K562 (cell line): Measurements from ENCODE around the gene FSD1L. TPM values are rescaled to one million over a fixed set of nuclear protein-coding genes. Genes with fewer than 3 reads are reported as not detected.
A peak's percentile ranks its signal among the peaks of the same experiment; 100 is the strongest.

ENCODE experiments used
- ATAC-seq: fragments of 200-7000 bp; cut with Tn5 transposase; 3 replicates; pipeline ENCODE4 v1.9.1; 2020; ENCODE audit warnings: moderate library complexity
- BruUV-seq: library from RNA; stranded (reverse); fragments of 400-500 nt; replicated peaks from 2 replicates; lab custom pipeline; 2021; lab: Mats Ljungman, UMichigan
- CTCF ChIA-PET: fragments of 300-600 bp; formaldehyde crosslinking; extraction: SDS; loops from one replicate; lab custom pipeline; 2021; ENCODE audit warnings: low intra/inter-chr PET ratio; lab: Yijun Ruan, JAX
- POLR2A ChIA-PET: fragments of 300-600, 350-650 bp; sonication (Branson Sonifier 250); formaldehyde crosslinking; extraction: SDS; loops from one replicate; lab custom pipeline; 2021; ENCODE audit warnings: antibody characterized with exemption, inconsistent platforms; lab: Yijun Ruan, JAX
- DNase-seq, 4 experiments: peaks; one replicate each; pipeline versions ENCODE4 v3.0.0 to v3.0.0-alpha.2; 2011 to 2018; ENCODE audit warnings: low spot score in 3 of 4, mixed read lengths in 3 of 4; ENCODE audit errors: extremely low read depth in 1 of 4
- FAIRE-seq: peaks from 2 replicates; lab custom pipeline; 2011; peaks lifted over from hg19 to GRCh38; lab: Jason Lieb, UNC
- H2AFZ ChIP-seq: 2 replicates; pipeline ENCODE4 v1.6.0; 2011; ENCODE audit warnings: low read depth, low read length, control low read depth, inconsistent platforms
- H3K27ac ChIP-seq: fragments of 200-600 bp; 3 replicates; pipeline ENCODE4 v1.8.0; 2011; ENCODE audit warnings: low read depth, mild to moderate bottlenecking, control low read depth, inconsistent platforms, low read length, moderate library complexity, mixed read lengths; ENCODE audit errors: extremely low read depth
- H3K27me3 ChIP-seq, 2 experiments: fragments of 300-600 bp in 1 of 2; 2 replicates in 1 of 2; 3 replicates in 1 of 2; pipeline versions ENCODE4 v1.6.0 to v1.8.0; 2011; ENCODE audit warnings: inconsistent platforms in 2 of 2, low read length in 2 of 2, mild to moderate bottlenecking in 1 of 2, mixed read lengths in 1 of 2, moderate library complexity in 1 of 2; ENCODE audit not compliant: control insufficient read depth in 2 of 2, insufficient read depth in 2 of 2
- H3K36me3 ChIP-seq: fragments of 300-600 bp; 3 replicates; pipeline ENCODE4 v1.8.0; 2011; ENCODE audit warnings: mild to moderate bottlenecking, low read length, inconsistent platforms; ENCODE audit not compliant: control insufficient read depth, insufficient read depth
- H3K4me1 ChIP-seq, 2 experiments: fragments of 200-600 bp in 1 of 2; replicated peaks in 1 of 2; 2 replicates in 1 of 2; 3 replicates in 1 of 2; pipeline versions ENCODE4 v1.5.1 to v1.8.0; 2011; ENCODE audit warnings: inconsistent platforms in 2 of 2, low read length in 2 of 2, mild to moderate bottlenecking in 1 of 2, mixed read lengths in 1 of 2, moderate library complexity in 1 of 2; ENCODE audit not compliant: control insufficient read depth in 2 of 2, insufficient read depth in 2 of 2
- H3K4me2 ChIP-seq: 2 replicates; pipeline ENCODE4 v1.6.1; 2011; ENCODE audit warnings: low read length, control low read depth, inconsistent platforms, mixed read lengths; ENCODE audit not compliant: insufficient read depth
- H3K4me3 ChIP-seq: fragments of 200-600 bp; sonication (generic), shearing (Covaris generic); 2 replicates; pipeline ENCODE4 v1.5.1; 2016; ENCODE audit warnings: control low read depth, inconsistent platforms
- H3K79me2 ChIP-seq: fragments of 200-600 bp; 3 replicates; pipeline ENCODE4 v1.8.0; 2011; ENCODE audit warnings: low read length, inconsistent platforms; ENCODE audit not compliant: control insufficient read depth, insufficient read depth
- H3K9ac ChIP-seq, 2 experiments: 2 replicates each; pipeline versions ENCODE4 v1.6.0 to v1.6.1; 2011; ENCODE audit warnings: low read depth in 2 of 2, low read length in 2 of 2, control low read depth in 1 of 2, inconsistent platforms in 1 of 2, mild to moderate bottlenecking in 1 of 2, mixed read lengths in 1 of 2; ENCODE audit not compliant: insufficient read depth in 1 of 2
- H3K9me1 ChIP-seq: one replicate; pipeline ENCODE4 v1.6.0; 2011; ENCODE audit warnings: inconsistent platforms, mild to moderate bottlenecking, low read length, moderate library complexity; ENCODE audit not compliant: control insufficient read depth, insufficient read depth
- H3K9me3 ChIP-seq: replicated peaks from 2 replicates; pipeline ENCODE4 v1.5.1; 2011; ENCODE audit warnings: low read depth, low read length, inconsistent platforms; ENCODE audit not compliant: control insufficient read depth, insufficient read depth
- H4K20me1 ChIP-seq: replicated peaks from 2 replicates; pipeline ENCODE4 v1.6.1; 2011; ENCODE audit warnings: low read length, inconsistent platforms, mixed read lengths; ENCODE audit not compliant: control insufficient read depth, insufficient read depth
- ATF2 ChIP-seq: sonication (generic); formaldehyde crosslinking; IDR thresholded peaks from 2 replicates; pipeline ENCODE4 v1.8.1; 2022; ENCODE audit warnings: missing genetic modification reagents
- CBX5 ChIP-seq: IDR thresholded peaks from 2 replicates; pipeline ENCODE4 v1.6.1; 2014; ENCODE audit warnings: low read depth, borderline replicate concordance
- RBM15 ChIP-seq: fragments of 200-400 bp; formaldehyde crosslinking; IDR thresholded peaks from 2 replicates; pipeline ENCODE4 v1.6.1; 2018; ENCODE audit warnings: mild to moderate bottlenecking, low read length, moderate library complexity; ENCODE audit not compliant: insufficient read depth
- TRIM28 ChIP-seq: fragments of 450-650 bp; IDR thresholded peaks from 2 replicates; pipeline ENCODE4 v1.6.1; 2017
- WGBS: fragments of 100-300 bp; shearing (Covaris generic); methylation state at CpG from one replicate; pipeline ENCODE4 v1.1.6; 2016; ENCODE audit warnings: low coverage, mixed read lengths; ENCODE audit not compliant: insufficient coverage; ENCODE audit errors: missing lambda C conversion rate; 5-methylcytosine and 5-hydroxymethylcytosine counted together
- in situ Hi-C: fragments of 300-500 bp; cut with MboI; formaldehyde crosslinking; loops from 4 replicates; pipeline ENCODE4 v1.15.0; 2018; ENCODE audit warnings: inconsistent platforms, mixed read lengths
- intact Hi-C: fragments of 100-400 bp; cut with micrococcal nuclease; formaldehyde crosslinking; loops from 2 replicates; pipeline ENCODE4 v1.14.2; 2022
- polyA plus RNA-seq, 8 experiments: library from polyadenylated mRNA; depleted of rRNA in 4 of 8; stranded (reverse) in 5 of 8; unstranded in 3 of 8; fragments of >200 nt; fragmentation: Nextera tagmentation in 2 of 8; fragmentation: Illumina TruSeq in 1 of 8; extraction: Ambion mirVana in 2 of 8; extraction: Trizol in 1 of 8; gene quantifications; 2 replicates each; pipeline versions ENCODE4 v1.2.1 to v1.2.3, GENCODE V29; 2011 to 2014; ENCODE audit warnings: inconsistent platforms in 1 of 8, missing spikeins in 1 of 8
- total RNA-seq, 7 experiments: library from RNA; depleted of rRNA in 6 of 7; stranded (reverse); fragments of >200 nt in 6 of 7; fragmentation: Illumina TruSeq in 2 of 7; extraction: Trizol in 2 of 7; gene quantifications; 2 replicates each; pipeline versions ENCODE4 v1.2.1 to v1.2.3, GENCODE V29; 2011 to 2021; ENCODE audit warnings: low replicate concordance in 1 of 7

FSD1L gene
- total and polyA plus RNA-seq, 9 of the 15 experiments (the other 6 are each of a cell fraction or from before 2014, with no cell fraction given): 0.95 to 4.2 (median 2.1) TPM

DNA sequence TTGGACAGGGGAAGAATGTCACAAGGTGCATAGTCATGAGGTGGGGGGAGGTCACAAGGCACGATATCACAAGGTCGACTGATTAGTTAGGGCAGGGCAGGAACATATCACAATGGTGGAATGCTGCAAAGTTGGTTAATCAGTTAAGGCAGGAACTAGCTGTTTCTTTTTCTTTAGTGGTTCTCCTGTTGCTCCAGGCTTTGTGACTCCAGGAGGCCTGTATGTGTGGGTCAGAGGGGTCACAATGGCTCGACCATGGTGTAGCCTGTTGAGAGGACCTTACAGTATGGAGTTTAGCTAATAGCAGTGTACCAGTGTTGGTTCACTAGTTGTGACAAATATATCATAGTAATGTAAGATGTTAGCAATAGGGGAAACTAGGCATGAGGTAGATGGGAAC lies 12.4 kb upstream of the FSD1L start:
- intact Hi-C loops: no loop called here
- ChIA-PET POLR2A (interaction anchor here (0.7 kb wide), 1 partner anchor 12 kb away, joined by 6 read pairs; no protein-coding TSS in a partner anchor), CTCF (no interaction called here)

More for the DNA sequence above, 12.4 kb upstream of the FSD1L start:
- TF ChIP-seq ATF2 (CRISPR knock-in tag) (no peak), CBX5 (0 out of 2 replicates have a peak, but pooled peaks have one; percentile 64), TRIM28 (peak; percentile 59), RBM15 (no peak)
- DNase-seq: no peak
- H3K9ac ChIP-seq: no peak overlapping the region
- H3K27ac ChIP-seq: no peak overlapping the region
- no TSS peak for BruUV-seq
- FAIRE-seq: no peak
- no peaks in the 10 kb centered on the region for H3K9me3 ChIP-seq
- H4K20me1 ChIP-seq: no peaks in the 10 kb centered on the region
- no peaks in the 10 kb centered on the region for H3K79me2 ChIP-seq
- H3K4me3 ChIP-seq: no peak overlapping the region
- in situ Hi-C loops: no loop called here
- WGBS: 4% methylated on average over 3 of the region's 3 CpGs
- no peak overlapping the region for H2AFZ ChIP-seq
- ATAC-seq: no peak
- no peak overlapping the region for H3K4me2 ChIP-seq
- H3K36me3 ChIP-seq: no peaks in the 10 kb centered on the region
- no peaks in the 10 kb centered on the region for H3K9me1 ChIP-seq
- no peaks in the 10 kb centered on the region; a peak in 1 of 5 replicates for H3K4me1 ChIP-seq
- H3K27me3 ChIP-seq: no peaks in the 10 kb centered on the region
